ENCODE data around the gene HPGD.

- no peak for TF ChIP-seq CTCF (conservative IDR thresholded peaks at IDR 0.05 in 1 of 2, IDR thresholded peaks at IDR 0.05 in 1 of 2; ENCODE audit: extremely low read depth in 1 of 2, insufficient read depth in 1 of 2, low read depth in 1 of 2, low read length in 2 of 2)
- TF ChIP-seq EZH2 (IDR thresholded peaks at IDR 0.05; ENCODE audit: borderline replicate concordance, low read length), result no peak
Measured at GRCh38 chr4:174460684-174461083, 61.6 kb downstream of the HPGD start.

Measured in mammary epithelial cell (primary cell).